Activated naive CD8-positive, alpha-beta T cell treated with anti-CD3 and anti-CD28 coated beads, Interleukin-2, amount 10 ng/mL, durations not matched to agents 7 days and 5 days (primary cell): ENCODE measurements around the gene WARS2. TPM values are rescaled to one million over a fixed set of nuclear protein-coding genes. Genes with fewer than 3 reads are reported as not detected.
A peak's percentile ranks its signal among the peaks of the same experiment; 100 is the strongest.

Experiments
- ATAC-seq: fragments of 150-1000 bp; cut with Tn5 transposase; one replicate; pipeline ENCODE4 v1.10.0; 2021; ENCODE audit warnings: low read depth, moderate library complexity
- POLR2A ChIA-PET: fragments of 350-600 bp; sonication (Branson Sonifier 250); formaldehyde crosslinking; loops from one replicate; lab custom pipeline; 2021; ENCODE audit warnings: antibody characterized with exemption; lab: Charles Lee
- DNase-seq: peaks from one replicate; pipeline ENCODE4 v3.0.0; 2021
- H3K27ac Mint-ChIP-seq: one replicate; pipeline ENCODE4 v1.8.0; 2022; ENCODE audit warnings: mild to moderate bottlenecking, mixed read lengths
- H3K27me3 Mint-ChIP-seq: one replicate; pipeline ENCODE4 v1.8.0; 2022; ENCODE audit warnings: mild to moderate bottlenecking, moderate library complexity, mixed read lengths
- H3K36me3 Mint-ChIP-seq: one replicate; pipeline ENCODE4 v1.8.0; 2021; ENCODE audit warnings: mild to moderate bottlenecking, mixed read lengths
- H3K4me1 Mint-ChIP-seq: one replicate; pipeline ENCODE4 v1.8.0; 2021; ENCODE audit warnings: mixed read lengths
- H3K4me3 Mint-ChIP-seq: one replicate; pipeline ENCODE4 v1.8.0; 2022; ENCODE audit warnings: mild to moderate bottlenecking, moderate library complexity, mixed read lengths
- H3K9me3 Mint-ChIP-seq: one replicate; pipeline ENCODE4 v1.8.0; 2021; ENCODE audit warnings: mixed read lengths
- total RNA-seq, 2 experiments: library from RNA; stranded (reverse); gene quantifications; one replicate each; pipeline ENCODE4 v1.2.3, GENCODE V29; 2021

WARS2 gene
- total RNA-seq, 2 experiments from 2014 or later = 8.5 to 10.3 TPM

DNA sequence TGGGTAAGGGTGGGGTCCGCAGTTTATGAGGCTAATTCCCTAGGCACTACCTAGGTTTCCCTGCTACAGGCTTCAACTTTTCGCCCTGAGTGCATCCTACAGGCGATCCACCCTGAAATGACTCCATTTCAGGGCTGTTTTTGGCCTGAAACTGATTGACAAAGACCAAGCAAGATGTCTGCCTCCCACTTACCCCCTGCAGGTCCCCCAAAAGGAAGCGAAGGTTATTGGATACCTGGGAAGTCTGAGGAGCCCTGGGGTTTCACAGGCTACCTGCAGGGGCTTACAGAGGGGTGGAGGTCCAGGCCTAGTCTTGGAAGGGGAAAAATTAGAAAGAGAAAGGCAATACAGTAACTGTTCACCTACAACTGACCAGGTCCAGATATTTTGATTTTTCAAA is 149.0 kb downstream of the WARS2 start:
- no peak for ATAC-seq
- Mint-ChIP-seq H3K27ac (peak overlapping the region; percentile 16), H3K9me3 (peaks cover 6% of the 10 kb centered on the region), H3K36me3 (peaks cover 2% of the 10 kb centered on the region), H3K4me1 (peaks cover 8% of the 10 kb centered on the region), H3K27me3 (peaks cover 83% of the 10 kb centered on the region), H3K4me3 (no peak overlapping the region)
- POLR2A ChIA-PET = no interaction called here
- no peak for DNase-seq

DNA sequence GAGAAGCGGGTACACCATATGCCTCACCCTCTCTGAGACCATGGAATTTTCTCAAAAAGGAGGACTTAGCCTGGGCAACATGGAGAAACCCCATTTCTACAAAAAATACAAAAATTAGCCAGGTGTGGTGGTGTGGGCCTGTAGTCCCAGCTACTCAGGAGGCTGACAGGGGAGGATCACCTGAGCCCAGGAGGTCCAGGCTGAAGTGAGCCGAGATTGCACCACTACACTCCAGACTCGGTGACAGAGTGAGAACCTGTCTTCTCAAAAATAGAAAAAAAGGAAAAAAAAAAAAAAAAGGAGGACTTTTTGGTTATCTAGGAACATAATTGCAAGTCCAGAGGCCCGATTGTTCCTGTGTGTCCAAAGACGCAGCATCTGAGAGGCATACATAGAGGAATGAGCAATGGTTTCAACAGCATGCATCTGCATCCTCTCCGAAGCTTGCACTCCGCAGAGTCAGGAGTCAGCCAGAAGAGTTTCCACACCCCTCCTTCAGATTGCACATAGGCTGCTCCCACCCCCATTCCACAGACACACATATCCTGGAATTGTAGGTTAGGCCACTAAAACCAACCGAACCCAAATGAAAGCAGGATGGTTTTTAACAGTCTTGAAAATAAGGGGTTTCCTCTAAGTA is 149.8 kb downstream of the WARS2 start:
- H3K27me3 Mint-ChIP-seq = peaks cover 85% of the 10 kb centered on the region
- ATAC-seq = no peak

DNA sequence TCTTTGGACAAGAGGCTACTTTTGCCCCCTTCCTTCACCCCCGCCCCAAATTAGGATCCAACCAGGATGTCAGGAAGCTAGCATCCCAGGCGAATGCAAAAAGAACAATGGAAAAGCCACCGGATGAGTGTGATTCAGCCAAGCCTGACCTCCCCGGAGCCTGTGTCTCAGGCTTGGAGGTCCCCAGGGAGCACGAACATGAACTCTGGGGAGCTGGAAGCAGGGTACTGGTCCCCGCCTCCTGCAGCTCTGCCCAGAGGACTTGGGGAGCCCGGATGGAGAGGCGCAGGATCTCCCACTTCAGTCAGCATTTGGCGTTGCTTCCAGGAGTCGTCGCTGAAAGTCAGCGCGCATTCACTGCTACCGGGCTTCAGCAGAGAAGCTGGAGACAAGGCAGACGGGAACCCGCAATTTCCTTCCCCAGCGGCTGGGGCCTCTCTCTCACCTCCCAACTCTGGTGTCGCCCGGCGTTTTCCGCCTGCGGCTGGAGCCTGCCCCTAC is 150.5 kb downstream of the WARS2 start:
- Mint-ChIP-seq H3K9me3 (peaks cover 9% of the 10 kb centered on the region), H3K4me3 (no peak overlapping the region), H3K4me1 (peaks cover 12% of the 10 kb centered on the region), H3K27ac (no peak overlapping the region), H3K27me3 (peaks cover 92% of the 10 kb centered on the region), H3K36me3 (peaks cover 2% of the 10 kb centered on the region)
- no peak for DNase-seq
- POLR2A ChIA-PET = no interaction called here
- no peak for ATAC-seq

More for the DNA sequence above, 149.8 kb downstream of the WARS2 start:
- POLR2A ChIA-PET = no interaction called here
- H3K4me3 Mint-ChIP-seq = no peak overlapping the region
- no peak for DNase-seq
- H3K9me3 Mint-ChIP-seq = peaks cover 9% of the 10 kb centered on the region
- H3K36me3 Mint-ChIP-seq = peaks cover 2% of the 10 kb centered on the region
- peaks cover 8% of the 10 kb centered on the region for H3K4me1 Mint-ChIP-seq
- no peak overlapping the region for H3K27ac Mint-ChIP-seq

DNA sequence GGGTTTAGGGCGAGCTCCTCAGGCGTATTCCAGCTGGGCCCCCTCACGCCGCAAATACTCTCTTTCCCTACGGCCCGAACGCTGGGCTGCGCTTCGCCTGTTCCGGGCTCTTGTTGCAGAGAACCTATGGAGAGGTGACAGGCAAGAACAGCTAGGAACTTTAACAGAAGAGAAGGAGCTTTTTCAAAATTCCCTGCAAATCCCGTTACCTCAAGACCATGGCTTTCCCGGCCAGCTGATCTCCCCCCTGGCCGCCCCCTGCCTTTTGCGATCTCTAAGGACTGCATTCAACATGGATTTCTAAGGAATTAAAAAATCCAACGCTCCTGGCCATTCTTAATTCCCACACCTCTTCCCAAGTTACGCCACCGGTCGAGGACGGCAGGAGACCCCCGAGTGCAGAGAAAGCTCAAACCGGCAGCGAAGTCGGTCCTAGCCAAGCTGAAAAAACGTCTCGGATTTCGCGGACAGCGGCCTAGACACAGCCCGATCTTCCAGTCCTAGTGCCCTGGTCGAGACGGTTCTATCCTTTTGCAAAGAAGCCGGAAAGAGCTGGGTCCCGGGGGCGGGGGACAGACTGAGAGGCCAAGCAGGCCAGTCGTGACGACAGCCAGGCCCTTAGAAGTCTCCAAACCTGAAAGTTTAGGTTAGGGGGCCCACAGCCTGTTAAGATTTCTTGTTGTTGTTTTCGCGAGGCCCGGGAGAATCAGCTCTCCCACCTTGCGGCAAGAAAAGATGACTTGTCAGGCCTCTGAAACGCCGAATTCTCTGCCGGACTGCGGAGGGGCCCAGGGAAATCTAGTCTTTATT is 151.2 kb downstream of the WARS2 start:
- H3K27me3 Mint-ChIP-seq = peaks cover 92% of the 10 kb centered on the region
- H3K4me1 Mint-ChIP-seq = peaks cover 15% of the 10 kb centered on the region
- ATAC-seq = no peak
- H3K27ac Mint-ChIP-seq = peak overlapping the region; percentile 30
- DNase-seq = no peak
- H3K36me3 Mint-ChIP-seq = peaks cover 2% of the 10 kb centered on the region
- peaks cover 12% of the 10 kb centered on the region for H3K9me3 Mint-ChIP-seq
- POLR2A ChIA-PET = no interaction called here
- peak overlapping the region; percentile 22 for H3K4me3 Mint-ChIP-seq

DNA sequence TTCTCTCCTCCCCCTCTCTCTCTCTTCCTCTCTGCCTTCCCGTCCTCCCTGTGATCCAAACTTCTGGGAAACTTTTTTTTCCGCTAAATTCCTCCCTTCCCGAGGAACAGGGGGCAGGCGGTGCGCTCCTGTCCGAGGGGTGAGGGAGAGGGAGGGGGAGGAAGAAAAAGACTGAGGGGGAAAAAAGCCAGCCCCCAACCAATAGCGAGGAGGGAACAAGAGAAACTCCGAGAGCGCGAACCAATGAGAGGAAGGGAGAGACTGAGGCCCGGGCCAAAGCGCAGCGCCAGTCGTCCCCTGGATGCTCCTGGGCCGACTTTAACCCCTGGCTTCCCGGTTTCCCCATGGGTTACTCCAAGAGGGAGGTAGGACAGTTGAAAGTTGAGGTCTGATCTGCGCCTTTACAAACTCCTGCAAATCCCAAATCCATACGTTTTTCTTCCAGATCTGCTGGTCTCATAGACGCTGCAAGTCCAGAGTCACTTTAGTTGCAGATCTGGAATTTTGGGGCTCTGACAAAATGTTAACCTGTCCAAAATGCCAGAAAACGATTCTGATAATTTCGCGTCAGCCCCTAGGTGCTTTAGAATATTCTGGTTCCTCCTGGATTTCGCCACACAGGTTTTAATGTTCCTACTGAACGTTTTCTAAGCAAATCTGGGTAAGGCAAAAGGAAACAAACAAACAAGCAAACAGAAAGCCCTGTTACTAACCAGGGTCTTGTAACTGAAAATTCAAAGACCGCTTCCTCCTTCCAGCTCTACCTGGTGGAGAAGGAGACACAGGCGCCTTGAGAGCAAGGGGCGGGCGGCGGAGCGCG is 152.1 kb downstream of the WARS2 start, which contains the start of gene TBX15:
TBX15 (minus strand) TSS at position 158 of the 820 bp plus-strand sequence. CDS start 548 bp downstream, outside the sequence.
- H3K36me3 Mint-ChIP-seq = peaks cover 3% of the 10 kb centered on the region
- H3K4me3 Mint-ChIP-seq = peak within 1 kb of the TSS; percentile 63
- peaks cover 15% of the 10 kb centered on the region for H3K4me1 Mint-ChIP-seq
- peak within 1 kb of the TSS; percentile 70 for H3K27ac Mint-ChIP-seq
- DNase-seq (no peak), ATAC-seq (no peak)
- peaks cover 15% of the 10 kb centered on the region for H3K9me3 Mint-ChIP-seq
- peaks cover 92% of the 10 kb centered on the region for H3K27me3 Mint-ChIP-seq
- POLR2A ChIA-PET = no interaction called here

DNA sequence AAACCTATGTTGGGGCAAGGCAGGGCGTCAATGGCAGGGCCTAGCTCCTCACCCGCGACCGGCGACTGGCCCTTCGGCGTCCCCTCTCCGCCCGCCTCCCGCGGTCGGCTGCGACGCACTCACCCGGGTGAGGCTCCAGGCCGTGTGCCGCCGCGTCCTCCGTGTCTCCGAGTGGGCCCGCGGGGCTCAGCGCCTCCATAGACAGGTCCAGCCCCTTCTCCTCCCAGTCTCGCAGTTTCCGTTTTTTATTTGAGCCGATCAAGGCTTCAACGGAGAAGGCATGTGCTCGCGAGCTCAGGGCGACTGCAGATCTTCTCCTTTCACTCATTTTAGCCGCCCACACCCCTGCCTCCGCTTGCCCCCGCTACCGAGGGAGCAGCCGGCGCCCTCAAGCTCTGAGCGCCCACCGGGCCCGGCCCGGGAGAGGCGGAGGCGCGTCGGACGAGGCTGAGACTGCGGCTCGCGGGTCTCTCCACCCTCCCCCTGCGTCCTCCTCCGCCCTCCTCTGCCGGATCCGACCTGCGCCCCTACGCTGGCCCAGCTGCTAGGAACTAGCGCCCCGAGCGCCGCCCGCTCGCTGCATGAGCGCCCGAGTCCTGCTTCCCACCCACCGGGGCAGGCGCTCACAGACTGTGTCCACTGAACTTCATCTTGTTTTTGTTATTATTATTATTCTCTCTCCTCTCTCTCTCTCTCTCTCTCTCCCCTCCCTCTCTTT is 152.8 kb downstream of the WARS2 start:
- ATAC-seq (no peak), DNase-seq (no peak)
- Mint-ChIP-seq H3K27ac (peak overlapping the region; percentile 70), H3K4me1 (peaks cover 15% of the 10 kb centered on the region), H3K4me3 (peak overlapping the region; percentile 63), H3K36me3 (peaks cover 3% of the 10 kb centered on the region), H3K27me3 (peaks cover 95% of the 10 kb centered on the region), H3K9me3 (peaks cover 23% of the 10 kb centered on the region)
- POLR2A ChIA-PET = no interaction called here

DNA sequence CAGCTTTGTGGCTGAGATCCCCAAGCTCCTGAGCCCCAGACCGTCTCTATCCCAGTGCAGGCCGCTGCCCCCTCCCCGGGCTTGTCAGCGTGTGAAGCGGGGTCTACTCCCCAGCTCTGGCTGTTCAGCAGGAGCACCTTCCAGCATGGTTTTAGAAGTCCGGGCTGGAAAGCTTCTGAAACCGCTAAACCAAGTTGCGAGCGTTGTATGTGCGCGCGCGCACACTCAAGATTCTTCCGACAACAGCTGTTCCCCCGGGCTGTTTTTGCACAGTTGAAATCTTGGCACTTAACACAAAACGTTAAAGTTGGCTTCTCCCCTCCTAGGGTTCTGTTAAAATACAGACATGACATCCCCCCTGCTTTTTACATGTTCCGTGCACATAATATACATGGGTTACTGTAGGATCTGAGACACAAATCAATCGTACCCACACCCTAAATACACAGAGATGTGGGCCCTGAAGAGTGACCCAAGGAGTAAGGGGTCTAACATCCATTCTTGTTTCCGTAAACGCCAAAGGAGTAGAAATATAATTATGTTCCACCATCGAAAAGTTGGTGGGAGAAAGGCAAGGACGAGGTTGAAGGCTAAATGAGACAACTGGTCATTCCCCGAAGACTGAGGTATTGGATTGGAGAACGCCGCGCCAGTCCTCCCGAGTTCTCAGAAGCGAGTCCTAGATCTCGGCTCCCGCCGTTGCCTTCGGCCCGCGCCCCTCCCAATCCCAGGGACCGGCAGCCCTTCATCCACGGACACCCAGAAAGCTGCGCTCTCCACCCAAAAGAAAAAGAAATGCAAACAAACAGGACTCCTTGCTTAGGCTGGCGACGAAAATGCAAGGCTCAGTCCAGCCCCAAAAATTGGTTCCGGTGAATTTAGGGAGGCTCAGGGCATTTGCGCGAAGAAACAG is 153.6 kb downstream of the WARS2 start:
- Mint-ChIP-seq H3K9me3 (peaks cover 23% of the 10 kb centered on the region), H3K4me3 (peak overlapping the region; percentile 63), H3K4me1 (peaks cover 15% of the 10 kb centered on the region), H3K27ac (peak overlapping the region; percentile 70), H3K27me3 (peaks cover 93% of the 10 kb centered on the region), H3K36me3 (peaks cover 2% of the 10 kb centered on the region)
- POLR2A ChIA-PET = interaction anchor here (0.8 kb wide), 1 partner anchor 21 kb away, joined by 3 read pairs; no protein-coding TSS in a partner anchor
- no peak for DNase-seq
- no peak for ATAC-seq

DNA sequence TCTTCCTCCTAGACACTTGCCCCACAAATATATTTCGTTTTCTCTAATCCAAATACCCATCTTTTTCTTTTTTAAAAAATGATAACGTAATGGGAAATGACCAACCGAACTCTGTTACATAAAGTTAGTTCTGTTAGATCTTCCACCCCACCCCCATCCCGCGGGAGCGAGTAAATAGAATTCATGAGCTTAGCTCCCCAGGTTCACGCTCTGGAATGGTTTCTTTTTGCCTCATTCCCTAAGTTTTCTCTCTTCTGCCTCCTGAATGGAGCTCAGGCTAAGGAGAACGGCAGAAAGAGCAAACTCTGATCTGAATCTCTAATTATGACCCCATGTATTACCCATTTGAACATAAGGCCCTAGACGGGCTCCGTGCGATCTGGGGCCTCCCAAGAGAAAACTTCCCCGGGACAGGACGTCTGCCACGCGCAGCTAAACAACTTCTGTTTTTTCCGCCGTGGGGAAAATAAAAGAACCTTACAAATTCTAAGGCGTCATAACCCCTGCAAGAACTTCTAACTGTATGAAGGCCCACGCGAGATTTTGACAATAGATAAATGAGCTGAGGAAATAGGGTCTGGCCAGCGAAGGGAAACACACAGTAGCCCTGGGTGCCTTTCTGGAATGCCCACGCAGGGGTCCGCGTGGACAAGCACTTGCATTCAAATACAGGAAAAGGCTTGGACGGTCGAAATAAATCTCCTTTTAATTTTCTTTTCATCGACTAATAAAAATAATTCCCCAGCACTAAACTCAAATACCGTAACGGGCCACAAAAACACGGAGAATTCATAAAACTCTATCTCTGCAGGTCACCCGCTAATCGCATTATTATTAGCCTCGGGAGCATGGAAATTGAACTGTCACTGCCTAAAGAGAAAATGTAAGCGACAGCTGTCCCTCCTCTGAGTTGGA is 154.6 kb downstream of the WARS2 start:
- peak overlapping the region; percentile 79 for H3K27ac Mint-ChIP-seq
- POLR2A ChIA-PET = interaction anchor here (0.8 kb wide), 1 partner anchor 22 kb away, joined by 3 read pairs; no protein-coding TSS in a partner anchor
- peak overlapping the region; percentile 19 for H3K4me3 Mint-ChIP-seq
- H3K27me3 Mint-ChIP-seq = peaks cover 91% of the 10 kb centered on the region
- H3K4me1 Mint-ChIP-seq = peaks cover 15% of the 10 kb centered on the region
- peaks cover 19% of the 10 kb centered on the region for H3K9me3 Mint-ChIP-seq
- no peak for ATAC-seq
- no peak for DNase-seq
- peaks cover 2% of the 10 kb centered on the region for H3K36me3 Mint-ChIP-seq

DNA sequence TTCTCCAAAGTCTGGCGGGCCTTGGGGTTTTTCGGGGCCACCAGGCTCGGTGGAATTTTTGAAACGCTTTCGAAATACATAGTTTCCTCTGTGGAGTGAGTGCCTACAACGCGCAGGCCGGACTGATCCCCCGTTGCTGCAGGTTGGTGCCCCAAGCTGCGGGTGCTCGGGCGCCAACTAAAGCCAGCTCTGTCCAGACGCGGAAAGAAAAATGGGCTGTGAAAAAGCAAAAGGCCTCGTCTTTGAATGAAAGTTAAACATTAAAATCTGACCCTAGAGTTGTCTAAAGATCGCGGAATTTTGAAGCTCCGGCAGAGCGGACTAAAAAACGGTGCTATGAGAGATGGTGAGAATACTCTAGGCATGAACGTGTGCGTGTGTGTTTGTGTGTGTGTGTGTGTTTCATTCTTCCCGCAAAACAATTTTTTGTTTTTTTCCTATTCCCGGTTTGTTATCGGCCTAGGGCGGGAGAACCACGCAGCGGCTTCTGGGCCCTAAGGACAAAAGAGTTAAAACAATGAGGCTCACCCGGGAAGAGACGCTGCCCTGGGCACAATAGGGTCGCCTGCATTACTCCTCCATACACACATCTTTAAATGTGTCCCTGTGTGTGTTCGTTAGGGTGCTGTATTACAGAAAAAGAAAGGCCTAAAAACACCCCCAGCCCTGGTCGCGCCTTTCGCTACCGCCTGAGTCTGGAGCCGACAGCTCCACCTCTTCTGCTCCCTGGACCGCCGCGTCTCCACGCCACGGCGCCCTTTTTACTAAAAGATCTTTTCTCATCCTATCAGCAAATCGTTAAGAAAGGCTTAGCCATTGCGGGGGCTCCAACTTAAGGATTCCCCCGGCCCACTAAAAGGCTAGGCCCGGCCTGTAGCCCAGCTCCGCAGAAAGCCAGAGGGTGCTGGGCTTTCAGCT is 155.5 kb downstream of the WARS2 start:
- H3K27ac Mint-ChIP-seq = peak overlapping the region; percentile 79
- peaks cover 19% of the 10 kb centered on the region for H3K9me3 Mint-ChIP-seq
- no peak for ATAC-seq
- POLR2A ChIA-PET = no interaction called here
- peaks cover 91% of the 10 kb centered on the region for H3K27me3 Mint-ChIP-seq
- peak overlapping the region; percentile 58 for H3K4me3 Mint-ChIP-seq
- peaks cover 3% of the 10 kb centered on the region for H3K36me3 Mint-ChIP-seq
- no peak for DNase-seq
- peaks cover 13% of the 10 kb centered on the region for H3K4me1 Mint-ChIP-seq

DNA sequence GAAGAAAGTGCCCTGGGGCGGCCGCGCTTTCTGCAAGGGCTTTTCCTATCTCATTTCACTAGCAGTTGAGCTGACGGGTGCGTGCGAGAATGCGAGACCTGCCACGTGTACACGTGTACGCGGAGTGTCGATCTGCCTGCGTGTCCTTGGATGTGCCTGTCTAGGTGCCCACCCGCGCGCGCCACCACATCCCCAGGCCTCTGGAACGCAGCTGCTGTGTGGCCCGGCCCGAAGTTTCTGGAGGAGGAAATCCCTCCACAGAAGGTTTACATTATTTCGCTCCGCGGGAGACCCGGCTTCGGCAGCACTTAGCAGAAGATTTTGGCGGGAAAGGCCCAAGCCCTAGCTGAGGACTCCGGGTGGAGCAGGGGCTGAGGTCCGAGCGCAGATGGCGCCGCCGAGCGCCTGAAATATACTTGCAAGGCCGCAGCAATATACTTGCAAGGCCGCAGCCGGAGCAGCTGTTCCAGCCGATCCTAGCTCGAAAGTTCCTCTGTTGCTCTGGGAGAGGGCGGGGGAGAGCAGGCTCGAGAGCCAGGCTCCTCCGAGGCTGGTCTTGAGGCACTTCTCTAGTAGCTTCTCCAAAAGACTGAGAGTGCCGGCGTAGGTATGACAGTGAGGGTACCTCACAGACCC is 156.2 kb downstream of the WARS2 start:
- ATAC-seq (no peak), DNase-seq (no peak)
- peak overlapping the region; percentile 40 for H3K27ac Mint-ChIP-seq
- H3K4me1 Mint-ChIP-seq = peaks cover 15% of the 10 kb centered on the region
- POLR2A ChIA-PET = no interaction called here
- H3K36me3 Mint-ChIP-seq = peaks cover 3% of the 10 kb centered on the region
- H3K9me3 Mint-ChIP-seq = peaks cover 19% of the 10 kb centered on the region
- peaks cover 90% of the 10 kb centered on the region for H3K27me3 Mint-ChIP-seq
- no peak overlapping the region for H3K4me3 Mint-ChIP-seq
